WTC11 (cell line): Measurements from ENCODE around the gene FRS3.

Experiments used
- CTCF ChIP-seq: fragments of 200-600 bp; IDR thresholded peaks from 2 replicates; pipeline ENCODE4 v1.8.0; 2022; ENCODE audit warnings: antibody characterized with exemption
- USF1 ChIP-seq: sonication (generic); formaldehyde crosslinking; IDR thresholded peaks from 2 replicates; pipeline ENCODE4 v1.8.0; 2022; ENCODE audit warnings: mild to moderate bottlenecking, missing genetic modification reagents
- TF ChIP-seq, protein P1 (sequence below): sonication (generic); formaldehyde crosslinking; IDR thresholded peaks from 2 replicates; pipeline ENCODE4 v1.8.1; 2022; ENCODE audit warnings: missing genetic modification reagents, borderline replicate concordance

DNA sequence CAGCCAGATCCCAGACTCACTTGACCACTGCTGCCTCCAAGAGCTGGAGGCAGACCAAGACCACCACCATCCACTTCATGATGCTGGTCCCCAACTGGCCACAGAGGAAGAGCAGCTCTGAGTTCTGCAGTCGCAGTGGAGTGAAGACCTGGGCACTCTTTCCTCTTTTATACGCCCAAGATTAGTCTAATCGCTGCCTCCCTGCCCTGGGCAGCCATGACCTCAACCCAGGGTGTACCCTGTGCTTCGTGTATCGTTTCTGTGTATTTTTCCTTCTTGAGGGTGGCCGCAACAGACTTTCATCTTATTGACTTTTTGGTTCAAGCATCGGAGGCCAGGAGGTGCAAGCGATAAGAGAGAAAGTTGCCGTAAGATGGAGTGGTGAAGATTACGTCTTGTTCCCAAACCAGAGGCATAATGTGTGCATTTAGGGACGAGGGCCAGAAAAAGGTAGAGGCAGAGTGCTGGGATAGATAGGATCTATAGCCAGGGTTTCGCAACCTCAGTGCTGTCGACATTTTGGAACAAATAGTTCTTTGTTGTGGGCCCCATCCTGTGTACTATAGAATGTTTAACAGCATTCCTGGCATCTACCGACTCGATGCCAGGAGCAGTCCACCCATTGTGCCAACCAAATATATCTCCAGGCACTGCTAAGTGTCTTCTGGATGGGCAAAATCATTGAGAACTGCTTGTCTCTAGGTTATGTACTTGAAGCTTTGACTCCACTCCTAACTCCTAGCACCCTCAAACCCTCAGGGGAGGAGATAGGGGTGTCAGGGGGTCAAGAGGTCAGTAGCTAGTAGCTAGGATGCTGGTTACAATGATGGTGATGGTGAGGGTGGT lies 32.2 kb downstream of the FRS3 start, which contains the start of gene PGC:
- no peak for TF ChIP-seq CTCF
- TF ChIP-seq USF1 (CRISPR knock-in tag) = no peak
- TF ChIP-seq, protein P1, sequence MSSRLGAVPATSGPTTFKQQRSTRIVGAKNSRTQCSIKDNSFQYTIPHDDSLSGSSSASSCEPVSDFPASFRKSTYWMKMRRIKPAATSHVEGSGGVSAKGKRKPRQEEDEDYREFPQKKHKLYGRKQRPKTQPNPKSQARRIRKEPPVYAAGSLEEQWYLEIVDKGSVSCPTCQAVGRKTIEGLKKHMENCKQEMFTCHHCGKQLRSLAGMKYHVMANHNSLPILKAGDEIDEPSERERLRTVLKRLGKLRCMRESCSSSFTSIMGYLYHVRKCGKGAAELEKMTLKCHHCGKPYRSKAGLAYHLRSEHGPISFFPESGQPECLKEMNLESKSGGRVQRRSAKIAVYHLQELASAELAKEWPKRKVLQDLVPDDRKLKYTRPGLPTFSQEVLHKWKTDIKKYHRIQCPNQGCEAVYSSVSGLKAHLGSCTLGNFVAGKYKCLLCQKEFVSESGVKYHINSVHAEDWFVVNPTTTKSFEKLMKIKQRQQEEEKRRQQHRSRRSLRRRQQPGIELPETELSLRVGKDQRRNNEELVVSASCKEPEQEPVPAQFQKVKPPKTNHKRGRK (CRISPR knock-in tag) = no peak
